ENCODE data around the gene MRPL38.

Gene MRPL38

GRCh38 chr17:75876190-75876937 is 28.3 kb downstream of the MRPL38 start:
- 0 out of 2 replicates have a peak, but pooled peaks have one; percentile 42 for TF ChIP-seq TCF12 (IDR thresholded peaks at IDR 0.05; ENCODE audit: low read depth)
- no peak for TF ChIP-seq TEAD4 (IDR thresholded peaks at IDR 0.05)
- 0 out of 2 replicates have a peak, but pooled peaks have one; percentile 35 for TF ChIP-seq TAF1 (IDR thresholded peaks at IDR 0.05; ENCODE audit: low read depth)
- TF ChIP-seq YY1 (IDR thresholded peaks at IDR 0.05; ENCODE audit: low read depth): peak; percentile 40
- TF ChIP-seq, protein P1, sequence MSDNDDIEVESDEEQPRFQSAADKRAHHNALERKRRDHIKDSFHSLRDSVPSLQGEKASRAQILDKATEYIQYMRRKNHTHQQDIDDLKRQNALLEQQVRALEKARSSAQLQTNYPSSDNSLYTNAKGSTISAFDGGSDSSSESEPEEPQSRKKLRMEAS (IDR thresholded peaks at IDR 0.05): peak; percentile 63
- TF ChIP-seq, protein P2, sequence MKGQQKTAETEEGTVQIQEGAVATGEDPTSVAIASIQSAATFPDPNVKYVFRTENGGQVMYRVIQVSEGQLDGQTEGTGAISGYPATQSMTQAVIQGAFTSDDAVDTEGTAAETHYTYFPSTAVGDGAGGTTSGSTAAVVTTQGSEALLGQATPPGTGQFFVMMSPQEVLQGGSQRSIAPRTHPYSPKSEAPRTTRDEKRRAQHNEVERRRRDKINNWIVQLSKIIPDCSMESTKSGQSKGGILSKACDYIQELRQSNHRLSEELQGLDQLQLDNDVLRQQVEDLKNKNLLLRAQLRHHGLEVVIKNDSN (IDR thresholded peaks at IDR 0.05): 0 out of 2 replicates have a peak, but pooled peaks have one; percentile 38

DNA sequence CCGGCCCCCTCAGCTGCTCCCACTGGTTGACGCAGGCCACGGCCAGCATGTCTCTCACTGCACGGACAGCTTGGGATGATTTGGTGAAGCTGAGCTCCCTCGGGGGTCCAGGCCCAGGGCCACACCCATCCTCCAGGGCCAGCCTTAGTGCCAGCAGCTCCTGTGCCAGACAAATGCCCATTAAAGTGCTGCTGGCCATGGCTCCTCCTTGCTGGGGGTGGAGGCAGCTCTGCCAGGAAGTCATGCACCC is 28.8 kb downstream of the MRPL38 start:
- TF ChIP-seq, protein P2 (IDR thresholded peaks at IDR 0.05): no peak
- TF ChIP-seq YY1 (IDR thresholded peaks at IDR 0.05; ENCODE audit: low read depth) (no peak), FOXM1 (IDR thresholded peaks at IDR 0.05; ENCODE audit: borderline replicate concordance, low read depth) (no peak), EGR1 (IDR thresholded peaks at IDR 0.05) (no peak), CEBPB (IDR thresholded peaks at IDR 0.05) (no peak), EP300 (IDR thresholded peaks at IDR 0.05; ENCODE audit: borderline replicate concordance) (no peak), TAF1 (IDR thresholded peaks at IDR 0.05; ENCODE audit: low read depth) (no peak; the same call in 1 of the 2 replicates), NFIC (IDR thresholded peaks at IDR 0.05) (no peak), ZBTB7A (IDR thresholded peaks at IDR 0.05; ENCODE audit: low read depth) (no peak), TCF12 (IDR thresholded peaks at IDR 0.05; ENCODE audit: low read depth) (no peak), CREB1 (IDR thresholded peaks at IDR 0.05; ENCODE audit: low read depth) (no peak), RAD21 (IDR thresholded peaks at IDR 0.05; ENCODE audit: low read depth) (no peak), TEAD4 (IDR thresholded peaks at IDR 0.05) (no peak)
- TF ChIP-seq, protein P3, sequence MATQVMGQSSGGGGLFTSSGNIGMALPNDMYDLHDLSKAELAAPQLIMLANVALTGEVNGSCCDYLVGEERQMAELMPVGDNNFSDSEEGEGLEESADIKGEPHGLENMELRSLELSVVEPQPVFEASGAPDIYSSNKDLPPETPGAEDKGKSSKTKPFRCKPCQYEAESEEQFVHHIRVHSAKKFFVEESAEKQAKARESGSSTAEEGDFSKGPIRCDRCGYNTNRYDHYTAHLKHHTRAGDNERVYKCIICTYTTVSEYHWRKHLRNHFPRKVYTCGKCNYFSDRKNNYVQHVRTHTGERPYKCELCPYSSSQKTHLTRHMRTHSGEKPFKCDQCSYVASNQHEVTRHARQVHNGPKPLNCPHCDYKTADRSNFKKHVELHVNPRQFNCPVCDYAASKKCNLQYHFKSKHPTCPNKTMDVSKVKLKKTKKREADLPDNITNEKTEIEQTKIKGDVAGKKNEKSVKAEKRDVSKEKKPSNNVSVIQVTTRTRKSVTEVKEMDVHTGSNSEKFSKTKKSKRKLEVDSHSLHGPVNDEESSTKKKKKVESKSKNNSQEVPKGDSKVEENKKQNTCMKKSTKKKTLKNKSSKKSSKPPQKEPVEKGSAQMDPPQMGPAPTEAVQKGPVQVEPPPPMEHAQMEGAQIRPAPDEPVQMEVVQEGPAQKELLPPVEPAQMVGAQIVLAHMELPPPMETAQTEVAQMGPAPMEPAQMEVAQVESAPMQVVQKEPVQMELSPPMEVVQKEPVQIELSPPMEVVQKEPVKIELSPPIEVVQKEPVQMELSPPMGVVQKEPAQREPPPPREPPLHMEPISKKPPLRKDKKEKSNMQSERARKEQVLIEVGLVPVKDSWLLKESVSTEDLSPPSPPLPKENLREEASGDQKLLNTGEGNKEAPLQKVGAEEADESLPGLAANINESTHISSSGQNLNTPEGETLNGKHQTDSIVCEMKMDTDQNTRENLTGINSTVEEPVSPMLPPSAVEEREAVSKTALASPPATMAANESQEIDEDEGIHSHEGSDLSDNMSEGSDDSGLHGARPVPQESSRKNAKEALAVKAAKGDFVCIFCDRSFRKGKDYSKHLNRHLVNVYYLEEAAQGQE (IDR thresholded peaks at IDR 0.05; ENCODE audit: low read depth): no peak
- TF ChIP-seq, protein P1 (IDR thresholded peaks at IDR 0.05): no peak

GRCh38 chr17:75875182-75875939 is 29.3 kb downstream of the MRPL38 start:
- peak; percentile 75; the same call in 1 of the 2 replicates for TF ChIP-seq ZBTB7A (IDR thresholded peaks at IDR 0.05; ENCODE audit: low read depth)
- TF ChIP-seq EGR1 (IDR thresholded peaks at IDR 0.05): no peak

GRCh38 chr17:75874323-75875181 is 30.1 kb downstream of the MRPL38 start:
- TF ChIP-seq, protein P3 (IDR thresholded peaks at IDR 0.05; ENCODE audit: low read depth): peak; percentile 61
- no peak for TF ChIP-seq CREB1 (IDR thresholded peaks at IDR 0.05; ENCODE audit: low read depth)

GRCh38 chr17:75873587-75874322 is 30.9 kb downstream of the MRPL38 start:
- no peak for TF ChIP-seq TEAD4 (IDR thresholded peaks at IDR 0.05)
- TF ChIP-seq ZBTB7A (IDR thresholded peaks at IDR 0.05; ENCODE audit: low read depth): no peak
- no peak for TF ChIP-seq TCF12 (IDR thresholded peaks at IDR 0.05; ENCODE audit: low read depth)
- TF ChIP-seq RAD21 (IDR thresholded peaks at IDR 0.05; ENCODE audit: low read depth): no peak
- no peak for TF ChIP-seq NFIC (IDR thresholded peaks at IDR 0.05)
- no peak for TF ChIP-seq FOXM1 (IDR thresholded peaks at IDR 0.05; ENCODE audit: borderline replicate concordance, low read depth)
- no peak for TF ChIP-seq CREB1 (IDR thresholded peaks at IDR 0.05; ENCODE audit: low read depth)
- TF ChIP-seq CEBPB (IDR thresholded peaks at IDR 0.05): no peak
- TF ChIP-seq, protein P3 (IDR thresholded peaks at IDR 0.05; ENCODE audit: low read depth): no peak
- no peak for TF ChIP-seq YY1 (IDR thresholded peaks at IDR 0.05; ENCODE audit: low read depth)
- TF ChIP-seq EP300 (IDR thresholded peaks at IDR 0.05; ENCODE audit: borderline replicate concordance): no peak
- no peak for TF ChIP-seq TAF1 (IDR thresholded peaks at IDR 0.05; ENCODE audit: low read depth)
- TF ChIP-seq EGR1 (IDR thresholded peaks at IDR 0.05): no peak
- TF ChIP-seq, protein P1 (IDR thresholded peaks at IDR 0.05): no peak
- TF ChIP-seq, protein P2 (IDR thresholded peaks at IDR 0.05): no peak
